ENCODE results near the gene P2RY13. TPM values are rescaled to one million over a fixed set of nuclear protein-coding genes. Genes with fewer than 3 reads are reported as not detected.

P2RY13 gene
- polyA plus RNA-seq, 1 donor from 2014 or later = 0.12 TPM

GRCh38 chr3:151278230-151278629, 51.1 kb downstream of the P2RY13 start, which contains the start of gene P2RY14:
TSS of gene P2RY14 (minus strand) at chr3:151278542. CDS start at chr3:151214316, 64,226 bp downstream.
- Histone ChIP-seq H3K4me3 (ENCODE audit: low read length) (no peak within 1 kb of the TSS), H3K9ac (ENCODE audit: low read length) (no peak within 1 kb of the TSS), H3K27ac (ENCODE audit: low read length) (no peak within 1 kb of the TSS), H3K36me3 (ENCODE audit: insufficient read depth, low read length) (no peaks in the 10 kb centered on the region), H2AFZ (ENCODE audit: low read depth, low read length) (no peak within 1 kb of the TSS), H3K4me2 (ENCODE audit: low read length) (no peak within 1 kb of the TSS), H3K27me3 (ENCODE audit: insufficient read depth, low read depth, low read length) (no peaks in the 10 kb centered on the region), H4K20me1 (ENCODE audit: insufficient read depth) (no peaks in the 10 kb centered on the region), H3F3A (ENCODE audit: insufficient read depth, low read length, poor library complexity, severe bottlenecking) (no peaks in the 10 kb centered on the region), H3K9me2 (ENCODE audit: insufficient read depth, low read length) (no peaks in the 10 kb centered on the region), H3K9me3 (ENCODE audit: low read length) (no peaks in the 10 kb centered on the region), H3K79me2 (replicated peaks; ENCODE audit: insufficient read depth, low read length) (no peaks in the 10 kb centered on the region)
- TF ChIP-seq EP300 (conservative IDR thresholded peaks at IDR 0.05; ENCODE audit: poor library complexity, severe bottlenecking) (no peak), SMC3 (conservative IDR thresholded peaks at IDR 0.05; ENCODE audit: poor library complexity) (no peak)

DNA sequence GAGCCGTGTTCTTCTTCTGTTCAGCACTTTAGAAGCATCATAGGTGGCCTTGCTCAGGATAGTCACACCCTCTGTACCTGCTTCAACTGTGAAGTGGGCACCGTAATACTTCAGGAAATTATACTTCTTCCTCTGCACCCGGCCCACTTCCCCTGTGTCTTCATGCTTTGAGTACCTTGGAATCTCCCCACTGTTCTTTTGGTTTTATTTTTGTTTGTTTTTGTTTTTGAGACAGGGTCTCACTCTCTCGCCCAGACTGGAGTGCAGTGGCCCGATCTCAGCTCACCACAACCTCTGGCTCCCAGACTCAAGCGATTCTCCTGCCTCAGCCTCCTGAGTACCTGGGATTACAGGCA, 52.7 kb downstream of the P2RY13 start:
- no peak overlapping the region for H3K4me2 ChIP-seq (ENCODE audit: low read length)
- no peaks in the 10 kb centered on the region for H3K9me3 ChIP-seq (ENCODE audit: low read length)
- no peaks in the 10 kb centered on the region for H4K20me1 ChIP-seq (ENCODE audit: insufficient read depth)
- no peaks in the 10 kb centered on the region for H3K27me3 ChIP-seq (ENCODE audit: insufficient read depth, low read depth, low read length)
- H3K27ac ChIP-seq (ENCODE audit: low read length) = no peak overlapping the region
- no peak overlapping the region for H3K9ac ChIP-seq (ENCODE audit: low read length)
- H3K79me2 ChIP-seq (replicated peaks; ENCODE audit: insufficient read depth, low read length) = no peaks in the 10 kb centered on the region
- TF ChIP-seq, protein P1, sequence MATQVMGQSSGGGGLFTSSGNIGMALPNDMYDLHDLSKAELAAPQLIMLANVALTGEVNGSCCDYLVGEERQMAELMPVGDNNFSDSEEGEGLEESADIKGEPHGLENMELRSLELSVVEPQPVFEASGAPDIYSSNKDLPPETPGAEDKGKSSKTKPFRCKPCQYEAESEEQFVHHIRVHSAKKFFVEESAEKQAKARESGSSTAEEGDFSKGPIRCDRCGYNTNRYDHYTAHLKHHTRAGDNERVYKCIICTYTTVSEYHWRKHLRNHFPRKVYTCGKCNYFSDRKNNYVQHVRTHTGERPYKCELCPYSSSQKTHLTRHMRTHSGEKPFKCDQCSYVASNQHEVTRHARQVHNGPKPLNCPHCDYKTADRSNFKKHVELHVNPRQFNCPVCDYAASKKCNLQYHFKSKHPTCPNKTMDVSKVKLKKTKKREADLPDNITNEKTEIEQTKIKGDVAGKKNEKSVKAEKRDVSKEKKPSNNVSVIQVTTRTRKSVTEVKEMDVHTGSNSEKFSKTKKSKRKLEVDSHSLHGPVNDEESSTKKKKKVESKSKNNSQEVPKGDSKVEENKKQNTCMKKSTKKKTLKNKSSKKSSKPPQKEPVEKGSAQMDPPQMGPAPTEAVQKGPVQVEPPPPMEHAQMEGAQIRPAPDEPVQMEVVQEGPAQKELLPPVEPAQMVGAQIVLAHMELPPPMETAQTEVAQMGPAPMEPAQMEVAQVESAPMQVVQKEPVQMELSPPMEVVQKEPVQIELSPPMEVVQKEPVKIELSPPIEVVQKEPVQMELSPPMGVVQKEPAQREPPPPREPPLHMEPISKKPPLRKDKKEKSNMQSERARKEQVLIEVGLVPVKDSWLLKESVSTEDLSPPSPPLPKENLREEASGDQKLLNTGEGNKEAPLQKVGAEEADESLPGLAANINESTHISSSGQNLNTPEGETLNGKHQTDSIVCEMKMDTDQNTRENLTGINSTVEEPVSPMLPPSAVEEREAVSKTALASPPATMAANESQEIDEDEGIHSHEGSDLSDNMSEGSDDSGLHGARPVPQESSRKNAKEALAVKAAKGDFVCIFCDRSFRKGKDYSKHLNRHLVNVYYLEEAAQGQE (IDR thresholded peaks at IDR 0.05; ENCODE audit: borderline replicate concordance) = no peak
- TF ChIP-seq TAF1 (IDR thresholded peaks at IDR 0.05; ENCODE audit: low read depth) (no peak), POLR2AphosphoS5 (IDR thresholded peaks at IDR 0.05) (no peak), EZH2 (IDR thresholded peaks at IDR 0.05; ENCODE audit: borderline replicate concordance, insufficient read depth, low read length, poor library complexity, severe bottlenecking) (no peak), SMC3 (conservative IDR thresholded peaks at IDR 0.05; ENCODE audit: poor library complexity) (no peak), EP300 (conservative IDR thresholded peaks at IDR 0.05; ENCODE audit: poor library complexity, severe bottlenecking) (no peak), RAD21 (conservative IDR thresholded peaks at IDR 0.05) (no peak), MXI1 (conservative IDR thresholded peaks at IDR 0.05; ENCODE audit: poor library complexity, severe bottlenecking) (no peak)
- TF ChIP-seq, protein P2, sequence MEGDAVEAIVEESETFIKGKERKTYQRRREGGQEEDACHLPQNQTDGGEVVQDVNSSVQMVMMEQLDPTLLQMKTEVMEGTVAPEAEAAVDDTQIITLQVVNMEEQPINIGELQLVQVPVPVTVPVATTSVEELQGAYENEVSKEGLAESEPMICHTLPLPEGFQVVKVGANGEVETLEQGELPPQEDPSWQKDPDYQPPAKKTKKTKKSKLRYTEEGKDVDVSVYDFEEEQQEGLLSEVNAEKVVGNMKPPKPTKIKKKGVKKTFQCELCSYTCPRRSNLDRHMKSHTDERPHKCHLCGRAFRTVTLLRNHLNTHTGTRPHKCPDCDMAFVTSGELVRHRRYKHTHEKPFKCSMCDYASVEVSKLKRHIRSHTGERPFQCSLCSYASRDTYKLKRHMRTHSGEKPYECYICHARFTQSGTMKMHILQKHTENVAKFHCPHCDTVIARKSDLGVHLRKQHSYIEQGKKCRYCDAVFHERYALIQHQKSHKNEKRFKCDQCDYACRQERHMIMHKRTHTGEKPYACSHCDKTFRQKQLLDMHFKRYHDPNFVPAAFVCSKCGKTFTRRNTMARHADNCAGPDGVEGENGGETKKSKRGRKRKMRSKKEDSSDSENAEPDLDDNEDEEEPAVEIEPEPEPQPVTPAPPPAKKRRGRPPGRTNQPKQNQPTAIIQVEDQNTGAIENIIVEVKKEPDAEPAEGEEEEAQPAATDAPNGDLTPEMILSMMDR (IDR thresholded peaks at IDR 0.05; ENCODE audit: poor library complexity, severe bottlenecking) = no peak
- no peaks in the 10 kb centered on the region for H3K9me2 ChIP-seq (ENCODE audit: insufficient read depth, low read length)
- no peaks in the 10 kb centered on the region for H3K36me3 ChIP-seq (ENCODE audit: insufficient read depth, low read length)
- no peaks in the 10 kb centered on the region for H3F3A ChIP-seq (ENCODE audit: insufficient read depth, low read length, poor library complexity, severe bottlenecking)
- no peak overlapping the region for H3K4me3 ChIP-seq (ENCODE audit: low read length)
- H2AFZ ChIP-seq (ENCODE audit: low read depth, low read length) = no peak overlapping the region

Other genes starting within 250 kb of the P2RY13 start
- gene MED12L, start 243.9 kb downstream of the P2RY13 start, polyA plus RNA-seq = 28.5 and 35.5 TPM in 2 replicates
- not detected in 2 replicates for gene GPR171, start 126.3 kb downstream of the P2RY13 start, polyA plus RNA-seq
- not detected in 2 replicates for gene P2RY14, start 51.0 kb downstream of the P2RY13 start, polyA plus RNA-seq
- gene GPR87, start 12.7 kb downstream of the P2RY13 start, polyA plus RNA-seq = not detected in 2 replicates
- gene P2RY12, start 55.2 kb upstream of the P2RY13 start, polyA plus RNA-seq = not detected in 2 replicates
- not detected in 2 replicates for gene IGSF10, start 131.5 kb upstream of the P2RY13 start, polyA plus RNA-seq